HCT116 (cell line): ENCODE measurements around the gene SKA1.

Experiments used
- CBX3 ChIP-seq: IDR thresholded peaks from 2 replicates; pipeline ENCODE4 v1.6.1; 2012; ENCODE audit warnings: low read depth
- CEBPB ChIP-seq: IDR thresholded peaks from 2 replicates; pipeline ENCODE4 v1.6.1; 2012; ENCODE audit warnings: low read depth
- CTCF ChIP-seq, 3 experiments: fragments of 200-600 bp in 1 of 3; sonication (generic) in 1 of 3; IDR thresholded peaks in 2 of 3; conservative IDR thresholded peaks in 1 of 3; 2 replicates each; pipeline ENCODE4 v1.5.1; 2012 to 2017; ENCODE audit warnings: low read depth in 2 of 3, low read length in 2 of 3, antibody characterized with exemption in 1 of 3, borderline replicate concordance in 1 of 3, control low read depth in 1 of 3, mild to moderate bottlenecking in 1 of 3, mixed read lengths in 1 of 3, mixed run types in 1 of 3, moderate library complexity in 1 of 3; ENCODE audit not compliant: insufficient read depth in 1 of 3
- EZH2 ChIP-seq: fragments of 200-600 bp; sonication (generic); IDR thresholded peaks from 2 replicates; pipeline ENCODE4 v1.6.1; 2017; ENCODE audit warnings: antibody characterized with exemption, mixed run types
- POLR2A ChIP-seq: IDR thresholded peaks from 2 replicates; pipeline ENCODE4 v1.7.0; 2011; ENCODE audit warnings: borderline replicate concordance; ENCODE audit not compliant: insufficient read depth, insufficient read length; ENCODE audit errors: extremely low read depth
- POLR2AphosphoS5 ChIP-seq: IDR thresholded peaks from 2 replicates; pipeline ENCODE4 v1.6.1; 2011; ENCODE audit warnings: mild to moderate bottlenecking, low read depth, low read length, moderate library complexity
- REST ChIP-seq: IDR thresholded peaks from 2 replicates; pipeline ENCODE4 v1.6.1; 2012; ENCODE audit warnings: low read depth
- SP1 ChIP-seq: IDR thresholded peaks from 2 replicates; pipeline ENCODE4 v1.6.1; 2012; ENCODE audit warnings: low read depth
- SRF ChIP-seq: IDR thresholded peaks from 2 replicates; pipeline ENCODE4 v1.6.1; 2012; ENCODE audit warnings: low read depth
- ZBTB33 ChIP-seq: IDR thresholded peaks from 2 replicates; pipeline ENCODE4 v1.6.1; 2011; ENCODE audit warnings: mild to moderate bottlenecking, low read length, moderate library complexity; ENCODE audit not compliant: insufficient replicate concordance; ENCODE audit errors: extremely low read depth
- ZFX ChIP-seq: fragments of 450-650 bp; IDR thresholded peaks from 2 replicates; pipeline ENCODE4 v1.6.1; 2017

- TF ChIP-seq ZBTB33 (no peak), CTCF (IDR thresholded peaks at IDR 0.05 in 2 of 3, conservative IDR thresholded peaks at IDR 0.05 in 1 of 3; ENCODE audit: borderline replicate concordance in 1 of 3, insufficient read depth in 1 of 3, low read depth in 2 of 3, low read length in 2 of 3) (no peak), EZH2 (no peak), POLR2AphosphoS5 (no peak), POLR2A (no peak), CBX3 (no peak), ZFX (no peak), CEBPB (no peak), SP1 (no peak), SRF (no peak), REST (no peak)
Observed at GRCh38 chr18:50393802-50394201, 19.0 kb downstream of the SKA1 start.
